ELF-1 (cell line): ENCODE measurements around the gene PTCH2.
A peak's percentile ranks its signal among the peaks of the same experiment; 100 is the strongest.
"Not testable (repeated sequence)": the region's sequence is repeated elsewhere in the genome, so short reads cannot be mapped to it uniquely, and the experiment has no call there.

ENCODE experiments used
- DNase-seq: peaks from one replicate; pipeline ENCODE4 v3.0.0-alpha.2; 2016; ENCODE audit warnings: low read depth, low spot score

PTCH2 gene

GRCh38 chr1:44846985-44847384 lies 3.9 kb upstream of the PTCH2 start:
- no peak for DNase-seq

GRCh38 chr1:44842486-44842861 lies 579 bp downstream of the PTCH2 start:
- DNase-seq = no peak

GRCh38 chr1:44839576-44839975 lies 3.5 kb downstream of the PTCH2 start:
- no peak for DNase-seq

- not testable (repeated sequence) for DNase-seq
These were observed 4.8 kb downstream of the PTCH2 start for GRCh38 chr1:44838294-44838693.

- peak; percentile 86 for DNase-seq
These were observed 7.0 kb downstream of the PTCH2 start for GRCh38 chr1:44835738-44836675.

- DNase-seq = no peak
These were observed 8.7 kb downstream of the PTCH2 start for GRCh38 chr1:44834328-44834727.

- no peak for DNase-seq
These were observed 10.9 kb downstream of the PTCH2 start for GRCh38 chr1:44832056-44832705.

GRCh38 chr1:44831516-44831915 lies 11.5 kb downstream of the PTCH2 start:
- no peak for DNase-seq

- no peak for DNase-seq
These were observed 12.2 kb downstream of the PTCH2 start for GRCh38 chr1:44830900-44831304.

GRCh38 chr1:44829506-44830384 lies 13.3 kb downstream of the PTCH2 start:
- no peak for DNase-seq

GRCh38 chr1:44828841-44829440 lies 14.1 kb downstream of the PTCH2 start:
- no peak for DNase-seq

GRCh38 chr1:44828003-44828651 lies 14.9 kb downstream of the PTCH2 start:
- no peak for DNase-seq

- DNase-seq = peak; percentile 75
These were observed 15.7 kb downstream of the PTCH2 start for GRCh38 chr1:44827197-44828002.

- no peak for DNase-seq
These were observed 16.5 kb downstream of the PTCH2 start for GRCh38 chr1:44826375-44827196.

- not testable (repeated sequence) for DNase-seq
These were observed 18.7 kb downstream of the PTCH2 start for GRCh38 chr1:44824392-44824791.

GRCh38 chr1:44822981-44823451 lies 20.0 kb downstream of the PTCH2 start:
- DNase-seq = no peak

- no peak for DNase-seq
These were observed 20.8 kb downstream of the PTCH2 start for GRCh38 chr1:44822131-44822701.

- DNase-seq = no peak
These were observed 21.8 kb downstream of the PTCH2 start for GRCh38 chr1:44821240-44821715.
